Fibroblast of skin of abdomen (primary cell): ENCODE results near the gene NKAP.
A peak's percentile ranks its signal among the peaks of the same experiment; 100 is the strongest.
"Not testable (repeated sequence)": the region's sequence is repeated elsewhere in the genome, so short reads cannot be mapped to it uniquely, and the experiment has no call there.

Source experiments
- DNase-seq: peaks from one replicate; pipeline ENCODE4 v3.0.0-alpha.2; 2013

The NKAP gene

GRCh38 chrX:119935215-119935874 is 8.2 kb downstream of the NKAP start:
- no peak for DNase-seq

- DNase-seq: not testable (repeated sequence)
Measured at GRCh38 chrX:119922391-119922790, 21.2 kb downstream of the NKAP start.

GRCh38 chrX:119919835-119920585 is 23.5 kb downstream of the NKAP start:
- DNase-seq: no peak

GRCh38 chrX:119917877-119918276 is 25.7 kb downstream of the NKAP start:
- no peak for DNase-seq

- DNase-seq: no peak
Measured at GRCh38 chrX:119916310-119916709, 27.2 kb downstream of the NKAP start.

GRCh38 chrX:119900976-119901375 is 42.6 kb downstream of the NKAP start:
- no peak for DNase-seq

- no peak for DNase-seq
Measured at GRCh38 chrX:119899125-119899524, 44.4 kb downstream of the NKAP start.

GRCh38 chrX:119895843-119896326 is 47.7 kb downstream of the NKAP start, which contains the start of gene AKAP14:
Gene AKAP14 (plus strand): TSS chrX:119895893. CDS start chrX:119903224, 7,331 bp downstream.
- no peak for DNase-seq

GRCh38 chrX:119891961-119892692 is 51.4 kb downstream of the NKAP start:
- not testable (repeated sequence) for DNase-seq

GRCh38 chrX:119890626-119891025 is 52.9 kb downstream of the NKAP start:
- DNase-seq: not testable (repeated sequence)

- peak; percentile 43 for DNase-seq
Measured at GRCh38 chrX:119887721-119888425, 55.7 kb downstream of the NKAP start.

GRCh38 chrX:119885554-119886428 is 57.8 kb downstream of the NKAP start:
- peak; percentile 7 for DNase-seq

GRCh38 chrX:119880552-119881437 is 62.8 kb downstream of the NKAP start:
- peak; percentile 45 for DNase-seq

- DNase-seq: no peak
Measured at GRCh38 chrX:119880076-119880475, 63.5 kb downstream of the NKAP start.

GRCh38 chrX:119878740-119879139 is 64.8 kb downstream of the NKAP start:
- DNase-seq: no peak

GRCh38 chrX:119871599-119872395 is 71.8 kb downstream of the NKAP start, which contains the start of the genes NDUFA1 and RNF113A:
Gene NDUFA1 (plus strand): TSS chrX:119871832. CDS start chrX:119871912, 80 bp downstream.
Gene RNF113A (minus strand): TSS chrX:119871733. CDS start chrX:119871613, 120 bp downstream.
- peak; percentile 81 for DNase-seq

GRCh38 chrX:119871245-119871598 is 72.3 kb downstream of the NKAP start:
- no peak for DNase-seq
